ENCODE measurements around the gene ZBTB24. TPM values are rescaled to one million over a fixed set of nuclear protein-coding genes. Genes with fewer than 3 reads are reported as not detected.

The ZBTB24 gene
- total RNA-seq, 1 experiment from 2014 or later = 11.5 TPM

DNA sequence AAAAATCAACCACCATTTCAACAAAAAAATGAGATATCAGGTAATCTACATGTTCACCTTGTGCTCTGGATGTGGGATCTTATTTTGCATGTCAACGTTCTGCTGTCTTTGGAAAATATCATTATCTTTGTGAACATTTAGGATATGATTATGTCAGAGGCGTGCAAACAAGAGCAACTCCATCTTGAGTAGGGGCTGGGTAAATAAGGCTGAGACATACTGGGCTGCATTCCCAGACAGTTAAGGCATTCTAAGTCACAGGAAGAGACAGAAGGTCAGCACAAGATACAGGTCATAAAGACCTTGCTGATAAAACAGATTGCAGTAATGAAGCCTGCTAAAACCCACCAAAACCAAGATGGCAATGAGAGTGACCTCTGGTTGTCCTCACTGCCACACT lies 28.8 kb upstream of the ZBTB24 start:
- no peak overlapping the region for H3K27ac Mint-ChIP-seq (ENCODE audit: unreplicated experiment)
- DNase-seq = no peak
- BruUV-seq (replicated peaks) = no TSS peak
- H3K4me1 Mint-ChIP-seq (ENCODE audit: low read depth, unreplicated experiment) = peaks cover 47% of the 10 kb centered on the region
- intact Hi-C loops (cut with micrococcal nuclease; ENCODE audit: unreplicated experiment) = no loop called here
- H3K9me3 Mint-ChIP-seq (ENCODE audit: low read depth, unreplicated experiment) = no peaks in the 10 kb centered on the region
- CTCF ChIA-PET = no interaction called here
- H3K4me3 Mint-ChIP-seq (ENCODE audit: low read depth, unreplicated experiment) = no peak overlapping the region
- H3K36me3 Mint-ChIP-seq (ENCODE audit: insufficient read depth, unreplicated experiment) = no peaks in the 10 kb centered on the region
- H3K27me3 Mint-ChIP-seq (ENCODE audit: unreplicated experiment) = no peaks in the 10 kb centered on the region
- TF ChIP-seq, protein P1, sequence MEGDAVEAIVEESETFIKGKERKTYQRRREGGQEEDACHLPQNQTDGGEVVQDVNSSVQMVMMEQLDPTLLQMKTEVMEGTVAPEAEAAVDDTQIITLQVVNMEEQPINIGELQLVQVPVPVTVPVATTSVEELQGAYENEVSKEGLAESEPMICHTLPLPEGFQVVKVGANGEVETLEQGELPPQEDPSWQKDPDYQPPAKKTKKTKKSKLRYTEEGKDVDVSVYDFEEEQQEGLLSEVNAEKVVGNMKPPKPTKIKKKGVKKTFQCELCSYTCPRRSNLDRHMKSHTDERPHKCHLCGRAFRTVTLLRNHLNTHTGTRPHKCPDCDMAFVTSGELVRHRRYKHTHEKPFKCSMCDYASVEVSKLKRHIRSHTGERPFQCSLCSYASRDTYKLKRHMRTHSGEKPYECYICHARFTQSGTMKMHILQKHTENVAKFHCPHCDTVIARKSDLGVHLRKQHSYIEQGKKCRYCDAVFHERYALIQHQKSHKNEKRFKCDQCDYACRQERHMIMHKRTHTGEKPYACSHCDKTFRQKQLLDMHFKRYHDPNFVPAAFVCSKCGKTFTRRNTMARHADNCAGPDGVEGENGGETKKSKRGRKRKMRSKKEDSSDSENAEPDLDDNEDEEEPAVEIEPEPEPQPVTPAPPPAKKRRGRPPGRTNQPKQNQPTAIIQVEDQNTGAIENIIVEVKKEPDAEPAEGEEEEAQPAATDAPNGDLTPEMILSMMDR (IDR thresholded peaks at IDR 0.05; ENCODE audit: unreplicated experiment) = no peak

DNA sequence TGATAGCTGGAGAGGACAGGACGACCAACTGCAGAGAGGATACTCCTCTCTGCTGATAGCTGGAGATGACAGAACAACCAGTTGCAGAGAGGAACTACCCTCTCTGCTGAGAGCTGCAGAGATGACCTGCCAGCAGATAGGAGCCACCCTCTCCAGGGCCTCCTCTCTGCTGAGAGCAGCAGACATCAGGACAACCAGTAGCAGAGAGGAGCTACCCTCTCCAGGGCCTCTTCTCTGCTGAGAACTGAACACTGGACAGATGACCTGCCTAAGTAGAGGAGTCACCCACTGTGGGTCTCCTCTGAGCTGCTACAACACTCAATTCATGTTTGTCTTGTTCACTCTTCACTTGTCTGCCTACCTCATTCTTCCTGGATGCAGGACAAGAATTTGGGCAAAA lies 27.3 kb upstream of the ZBTB24 start:
- TF ChIP-seq, protein P1 (IDR thresholded peaks at IDR 0.05; ENCODE audit: unreplicated experiment) = no peak
- no peaks in the 10 kb centered on the region for H3K36me3 Mint-ChIP-seq (ENCODE audit: insufficient read depth, unreplicated experiment)
- BruUV-seq (replicated peaks) = no TSS peak
- intact Hi-C loops (cut with micrococcal nuclease; ENCODE audit: unreplicated experiment) = no loop called here
- no peak overlapping the region for H3K27ac Mint-ChIP-seq (ENCODE audit: unreplicated experiment)
- peaks cover 36% of the 10 kb centered on the region for H3K4me1 Mint-ChIP-seq (ENCODE audit: low read depth, unreplicated experiment)
- no peak overlapping the region for H3K4me3 Mint-ChIP-seq (ENCODE audit: low read depth, unreplicated experiment)
- CTCF ChIA-PET = interaction anchor here (0.6 kb wide), 2 partner anchors 24 to 25 kb away, joined by 3 to 4 read pairs; no protein-coding TSS in a partner anchor
- H3K27me3 Mint-ChIP-seq (ENCODE audit: unreplicated experiment) = no peaks in the 10 kb centered on the region
- no peaks in the 10 kb centered on the region for H3K9me3 Mint-ChIP-seq (ENCODE audit: low read depth, unreplicated experiment)
- DNase-seq = no peak

DNA sequence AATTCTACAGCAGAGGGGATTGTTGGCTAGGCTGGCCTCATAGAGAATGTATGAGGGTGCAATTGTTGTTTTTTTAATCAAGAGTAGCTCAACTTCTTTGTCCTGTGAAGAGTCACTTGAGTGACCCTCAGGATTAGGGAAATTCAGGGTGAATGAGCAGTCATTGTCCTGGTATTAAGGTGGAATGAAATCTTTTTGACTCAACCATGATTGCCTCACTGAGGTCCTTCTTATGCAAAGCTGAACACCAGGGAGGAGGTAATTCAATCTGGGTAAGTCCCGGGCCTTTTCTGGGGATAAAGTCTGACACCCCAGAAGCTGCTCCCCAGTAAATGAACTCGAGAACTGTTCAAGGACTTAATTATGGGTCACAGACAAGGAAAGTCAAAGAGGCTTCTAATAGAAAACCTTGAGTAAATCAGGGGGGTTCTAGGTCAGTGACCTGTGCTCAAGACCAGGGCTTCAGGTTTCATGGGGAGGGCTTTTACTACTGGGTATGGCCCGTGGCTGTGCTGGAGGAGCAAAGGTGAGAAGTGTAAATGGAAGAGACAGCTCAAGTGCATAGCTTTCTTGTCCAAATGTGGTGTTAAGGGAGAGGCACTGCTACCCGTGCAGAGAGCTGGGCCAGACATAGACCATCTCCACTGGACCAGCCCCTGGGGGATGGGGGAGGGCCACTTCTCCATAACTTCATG lies 25.3 kb upstream of the ZBTB24 start:
- CTCF ChIA-PET = interaction anchor here (0.8 kb wide), 1 partner anchor 12 kb away, joined by 3 read pairs; no protein-coding TSS in a partner anchor
- H3K9me3 Mint-ChIP-seq (ENCODE audit: low read depth, unreplicated experiment) = no peaks in the 10 kb centered on the region
- intact Hi-C loops (cut with micrococcal nuclease; ENCODE audit: unreplicated experiment) = no loop called here
- TF ChIP-seq, protein P1 (IDR thresholded peaks at IDR 0.05; ENCODE audit: unreplicated experiment) = no peak
- H3K36me3 Mint-ChIP-seq (ENCODE audit: insufficient read depth, unreplicated experiment) = no peaks in the 10 kb centered on the region
- no peaks in the 10 kb centered on the region for H3K27me3 Mint-ChIP-seq (ENCODE audit: unreplicated experiment)
- no TSS peak for BruUV-seq (replicated peaks)
- DNase-seq = no peak
- no peak overlapping the region for H3K27ac Mint-ChIP-seq (ENCODE audit: unreplicated experiment)
- no peak overlapping the region for H3K4me3 Mint-ChIP-seq (ENCODE audit: low read depth, unreplicated experiment)
- peaks cover 22% of the 10 kb centered on the region for H3K4me1 Mint-ChIP-seq (ENCODE audit: low read depth, unreplicated experiment)

DNA sequence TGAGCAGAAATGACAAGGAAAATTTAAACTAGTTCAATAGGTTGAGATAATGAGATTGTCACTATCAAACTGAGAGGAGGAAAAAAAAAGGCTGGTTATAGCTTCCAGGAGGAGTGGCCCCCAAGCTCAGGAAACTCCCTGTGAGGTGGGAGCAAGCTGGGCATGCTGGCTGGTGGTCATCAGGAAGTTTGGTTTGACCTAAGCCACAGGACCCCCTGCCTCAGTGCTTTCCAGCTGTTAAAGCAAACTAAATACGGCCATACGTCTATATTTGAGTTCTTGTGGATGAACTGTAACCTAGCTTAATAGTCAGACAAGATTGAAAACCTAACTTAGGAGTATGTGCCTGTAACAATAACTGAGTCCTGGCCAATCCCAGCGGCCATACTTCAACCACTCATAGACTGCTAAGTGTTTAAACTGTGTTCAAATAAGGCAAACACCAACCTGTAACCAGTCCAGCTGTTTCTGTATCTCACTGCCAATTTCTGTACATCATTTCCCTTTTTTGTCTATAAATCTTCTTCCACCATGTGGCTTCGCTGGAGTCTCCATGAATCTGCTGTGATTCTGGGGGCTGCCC lies 24.6 kb upstream of the ZBTB24 start:
- no TSS peak for BruUV-seq (replicated peaks)
- Mint-ChIP-seq H3K27ac (ENCODE audit: unreplicated experiment) (no peak overlapping the region), H3K4me3 (ENCODE audit: low read depth, unreplicated experiment) (no peak overlapping the region), H3K9me3 (ENCODE audit: low read depth, unreplicated experiment) (no peaks in the 10 kb centered on the region), H3K36me3 (ENCODE audit: insufficient read depth, unreplicated experiment) (no peaks in the 10 kb centered on the region), H3K27me3 (ENCODE audit: unreplicated experiment) (no peaks in the 10 kb centered on the region), H3K4me1 (ENCODE audit: low read depth, unreplicated experiment) (peaks cover 17% of the 10 kb centered on the region)
- intact Hi-C loops (cut with micrococcal nuclease; ENCODE audit: unreplicated experiment) = no loop called here
- TF ChIP-seq, protein P1 (IDR thresholded peaks at IDR 0.05; ENCODE audit: unreplicated experiment) = no peak
- no peak for DNase-seq
- CTCF ChIA-PET = no interaction called here

Measured in Calu3 (cell line).